Heart right ventricle (tissue), 16 donors: ENCODE results near the gene WDCP. TPM values are rescaled to one million over a fixed set of nuclear protein-coding genes. Genes with fewer than 3 reads are reported as not detected.

Source experiments
- ATAC-seq, 8 donors: fragments of 200-7000 bp; cut with Tn5 transposase; one replicate each; pipeline ENCODE4 v1.9.1; 2020; ENCODE audit warnings: mild to moderate bottlenecking in 8 of 8, moderate library complexity in 8 of 8, moderate number of reproducible peaks in 1 of 8
- DNase-seq, 2 donors: peaks; one replicate each; pipeline ENCODE4 v3.0.0-alpha.2; 2020
- H3K27ac ChIP-seq, 10 donors: fragments of 200-600 bp; sonication (generic) in 2 of 10; one replicate each; pipeline versions ENCODE4 v1.5.0 to v1.8.0; 2020 to 2022; ENCODE audit warnings: mild to moderate bottlenecking in 3 of 10
- H3K27me3 ChIP-seq, 7 donors: fragments of 200-600 bp; one replicate each; pipeline ENCODE4 v1.8.0; 2021 to 2022; ENCODE audit warnings: mild to moderate bottlenecking in 2 of 7
- H3K36me3 ChIP-seq, 9 donors: fragments of 200-600 bp; sonication (generic) in 1 of 9; one replicate each; pipeline versions ENCODE4 v1.5.0 to v1.8.0; 2020 to 2022; ENCODE audit warnings: mild to moderate bottlenecking in 2 of 9
- H3K4me1 ChIP-seq, 9 donors: fragments of 200-600 bp; sonication (generic) in 1 of 9; one replicate each; pipeline versions ENCODE4 v1.5.0 to v1.8.0; 2020 to 2022; ENCODE audit warnings: mild to moderate bottlenecking in 4 of 9
- H3K4me3 ChIP-seq, 10 donors: fragments of 200-600 bp; sonication (generic) in 2 of 10; one replicate each; pipeline versions ENCODE4 v1.5.0 to v1.8.0; 2020 to 2022; ENCODE audit warnings: mild to moderate bottlenecking in 7 of 10, moderate library complexity in 2 of 10
- H3K9me3 ChIP-seq, 11 donors: fragments of 200-600 bp in 10 of 11; sonication (generic) in 2 of 11; one replicate each; pipeline versions ENCODE4 v1.5.0 to v1.8.0; 2013 to 2022; ENCODE audit warnings: mild to moderate bottlenecking in 2 of 11, control low read depth in 1 of 11, moderate library complexity in 1 of 11
- WGBS, 2 donors: extraction: QIAGEN DNeasy Blood & Tissue Kit; methylation state at CpG; one replicate each; pipeline ENCODE4 v1.1.7; 2013; ENCODE audit warnings: inconsistent platforms in 1 of 2; 5-methylcytosine and 5-hydroxymethylcytosine counted together
- intact Hi-C, 10 donors: fragments of 100-400 bp; cut with DNase I; formaldehyde crosslinking; loops; one replicate each; pipeline versions ENCODE4 v1.11.1 to v1.14.2; 2022
- polyA plus RNA-seq, 2 donors: library from polyadenylated mRNA; stranded (reverse); fragments of 200-250 nt; gene quantifications; one replicate each; pipeline ENCODE4 v1.2.3, GENCODE V29; 2013
- total RNA-seq, 10 donors: library from RNA; stranded (reverse); fragmentation: NEBNext Ultra II Directional in 3 of 10; extraction: Animal tissue kit (Norgen Biotek cat#: 25700) in 3 of 10; gene quantifications; one replicate each; pipeline versions ENCODE4 v1.2.1 to v1.2.4, GENCODE V29; 2021 to 2023
- TF ChIP-seq, protein P1 (sequence below), 9 donors: fragments of 200-600 bp; sonication (generic) in 2 of 9; IDR thresholded peaks; one replicate each; pipeline versions ENCODE4 v1.5.0 to v1.8.0; 2021 to 2022; ENCODE audit warnings: antibody characterized with exemption in 9 of 9, mild to moderate bottlenecking in 5 of 9, moderate library complexity in 1 of 9
- donor health status: Arrhythmogenic right ventricular cardiomyopathy.
- donor health status: ischemic (EF 13 %, LVEDD 7.1; RV severe dilation, severe dysfunction).
- donor health status: healthy with polysubstance abuse.
- donor health status: DM: no; HTN: yes; CAD: no.
- donor health status: DM: no; HTN: no; CAD: no.
- donor health status: ischemic (EF 25% LVEDD 6.9; RV normal size, moderate dysfunction).
- donor health status: ischemic (EF 25% LVEDD 5.7; RV mildly dilated, moderate dysfunction).
- donor health status: healthy.
- donor health status: DM: yes; HTN: yes; CAD: no.
- donor health status: Ischemic cardiomyopathy.
- donor health status: ischemic (EF 35%, LVEDD 5.7; RV mildly dilated, moderate dysfunction).
- donor health status: nonischemic (EF 11% LVEDD 7.7; RV severe dilation, severe dysfunction).
- donor health status: DM: yes; HTN: yes; CAD: no.
- donor health status: PGD.
- donor health status: ischemic (EF 29% LVEDD 5.4; RV normal size, mild dysfunction).
- donor health status: nonischemic (EF 23%, LVEDD 6.1; RV moderate dilation, normal function).

Gene WDCP
- total and polyA plus RNA-seq, 12 donors, result 1.8 to 10.1 (median 6.0) TPM

DNA sequence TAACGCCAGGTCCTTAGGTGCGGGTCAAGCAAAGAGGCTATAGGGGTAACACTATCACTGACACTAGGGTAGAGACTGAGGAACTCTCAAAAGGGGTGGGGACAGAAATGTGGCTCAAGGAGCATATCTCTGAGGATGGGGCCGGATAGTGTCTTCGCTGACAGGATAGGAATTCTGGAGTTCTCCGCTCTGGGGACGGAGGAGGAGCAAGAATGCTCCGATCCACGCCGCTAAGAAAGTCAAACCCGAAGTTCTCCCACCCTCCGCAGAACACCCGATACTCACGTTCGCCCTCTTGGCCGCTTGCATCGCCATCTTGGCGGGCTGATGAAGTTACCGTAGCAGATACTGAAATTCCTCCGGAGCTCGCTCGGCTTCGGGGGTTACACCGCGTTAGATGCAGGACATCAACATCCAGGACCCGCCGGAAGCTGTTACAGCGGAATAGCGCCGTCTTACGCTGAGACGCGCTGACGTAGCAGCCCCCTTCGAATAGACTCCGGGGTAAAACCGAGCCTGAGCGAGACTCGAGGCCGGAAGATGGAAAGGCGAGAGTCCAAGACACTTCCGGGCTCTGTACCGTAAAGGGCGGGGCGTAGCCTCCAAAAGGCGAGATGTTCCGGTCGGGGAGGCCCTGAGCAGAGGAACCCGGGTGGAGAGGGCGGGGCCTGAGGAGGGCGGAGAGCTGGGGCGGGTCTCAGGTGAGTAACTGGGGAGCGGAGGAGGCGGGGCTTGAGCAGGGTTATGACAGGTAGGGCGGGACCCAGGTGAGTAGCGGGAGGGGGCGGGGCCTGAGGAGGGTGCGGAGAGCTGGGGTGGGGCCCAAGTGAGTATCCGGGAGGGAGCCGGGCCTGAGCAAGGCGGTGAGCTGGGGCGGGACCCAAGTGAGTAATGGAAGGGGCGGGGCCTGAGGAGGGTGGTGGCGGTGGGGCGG lies 29.0 kb upstream of the WDCP start, which contains the start of gene SF3B6:
TSS of gene SF3B6 (minus strand) at position 412 of the 934 bp plus-strand sequence. CDS start at position 315, 97 bp downstream.
- 0 to 1% methylated on average over 56 to 64 of the region's 64 CpGs for WGBS, 2 donors
- H3K9me3 ChIP-seq, result no peaks in the 10 kb centered on the region
- peak within 1 kb of the TSS; percentile 19 to 90 (median 84) for H3K27ac ChIP-seq
- H3K4me1 ChIP-seq, result peaks cover 5 to 24% (median 20%) of the 10 kb centered on the region in 9 donors
- TF ChIP-seq, protein P1, sequence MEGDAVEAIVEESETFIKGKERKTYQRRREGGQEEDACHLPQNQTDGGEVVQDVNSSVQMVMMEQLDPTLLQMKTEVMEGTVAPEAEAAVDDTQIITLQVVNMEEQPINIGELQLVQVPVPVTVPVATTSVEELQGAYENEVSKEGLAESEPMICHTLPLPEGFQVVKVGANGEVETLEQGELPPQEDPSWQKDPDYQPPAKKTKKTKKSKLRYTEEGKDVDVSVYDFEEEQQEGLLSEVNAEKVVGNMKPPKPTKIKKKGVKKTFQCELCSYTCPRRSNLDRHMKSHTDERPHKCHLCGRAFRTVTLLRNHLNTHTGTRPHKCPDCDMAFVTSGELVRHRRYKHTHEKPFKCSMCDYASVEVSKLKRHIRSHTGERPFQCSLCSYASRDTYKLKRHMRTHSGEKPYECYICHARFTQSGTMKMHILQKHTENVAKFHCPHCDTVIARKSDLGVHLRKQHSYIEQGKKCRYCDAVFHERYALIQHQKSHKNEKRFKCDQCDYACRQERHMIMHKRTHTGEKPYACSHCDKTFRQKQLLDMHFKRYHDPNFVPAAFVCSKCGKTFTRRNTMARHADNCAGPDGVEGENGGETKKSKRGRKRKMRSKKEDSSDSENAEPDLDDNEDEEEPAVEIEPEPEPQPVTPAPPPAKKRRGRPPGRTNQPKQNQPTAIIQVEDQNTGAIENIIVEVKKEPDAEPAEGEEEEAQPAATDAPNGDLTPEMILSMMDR (IDR thresholded peaks at IDR 0.05), result no peak
- intact Hi-C loops, result loop anchor here in 5 of 10 donors (2.0 to 5.0 kb wide), 4 partner anchors 29 to 149 kb away; partner anchors contain the start of genes ATAD2B (in 4 of the 5), FAM228B (in 1 of the 5), PFN4 (in 1 of the 5) and WDCP (in 1 of the 5)
- H3K27me3 ChIP-seq, result no peaks in the 10 kb centered on the region
- H3K4me3 ChIP-seq, result peak within 1 kb of the TSS; percentile 55 to 92 (median 76)
- peak; percentile 95 to 98 (median 97) for ATAC-seq
- H3K36me3 ChIP-seq, result peaks cover 0 to 66% (median 0%) of the 10 kb centered on the region in 9 donors
- peak; percentile 96 to 97 for DNase-seq

DNA sequence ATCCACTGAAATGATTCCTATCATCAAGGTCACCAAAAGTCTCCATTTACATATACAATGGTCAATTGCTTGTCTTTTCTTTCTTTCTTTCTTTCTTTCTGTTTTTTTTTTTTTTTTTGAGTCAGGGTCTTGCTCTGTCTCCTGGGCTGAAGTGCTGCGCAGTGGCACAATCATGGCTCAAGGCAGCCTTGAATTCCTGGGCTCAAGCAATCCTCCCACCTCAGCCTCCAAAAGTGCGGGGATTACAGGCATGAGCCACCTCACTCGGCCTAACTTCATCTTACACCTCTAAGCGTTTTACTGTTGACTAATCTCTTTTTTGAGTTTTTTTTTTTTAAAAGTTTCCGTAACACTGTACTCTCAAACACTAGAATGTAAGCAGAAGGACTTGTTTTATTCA lies 28.1 kb upstream of the WDCP start:
- H3K27me3 ChIP-seq, result no peaks in the 10 kb centered on the region
- intact Hi-C loops, result loop anchor here in 3 of 10 donors (5.0 kb wide), 2 partner anchors 47 to 148 kb away; partner anchors contain the start of genes ATAD2B (in 3 of the 3), FAM228B (in 1 of the 3) and PFN4 (in 1 of the 3)
- H3K9me3 ChIP-seq, result no peaks in the 10 kb centered on the region
- TF ChIP-seq, protein P1 (IDR thresholded peaks at IDR 0.05), result no peak
- peak overlapping the region in 4 of 10 donors; percentile 84 to 90 (median 88) for H3K27ac ChIP-seq
- peak overlapping the region in 9 of 10 donors; percentile 55 to 92 (median 75) for H3K4me3 ChIP-seq
- H3K36me3 ChIP-seq, result peaks cover 0 to 66% (median 0%) of the 10 kb centered on the region in 9 donors
- WGBS, 2 donors, result 68% methylated on average over 5 of the region's 5 CpGs
- ATAC-seq (no peak), DNase-seq (no peak)
- H3K4me1 ChIP-seq, result peaks cover 5 to 24% (median 20%) of the 10 kb centered on the region in 9 donors

DNA sequence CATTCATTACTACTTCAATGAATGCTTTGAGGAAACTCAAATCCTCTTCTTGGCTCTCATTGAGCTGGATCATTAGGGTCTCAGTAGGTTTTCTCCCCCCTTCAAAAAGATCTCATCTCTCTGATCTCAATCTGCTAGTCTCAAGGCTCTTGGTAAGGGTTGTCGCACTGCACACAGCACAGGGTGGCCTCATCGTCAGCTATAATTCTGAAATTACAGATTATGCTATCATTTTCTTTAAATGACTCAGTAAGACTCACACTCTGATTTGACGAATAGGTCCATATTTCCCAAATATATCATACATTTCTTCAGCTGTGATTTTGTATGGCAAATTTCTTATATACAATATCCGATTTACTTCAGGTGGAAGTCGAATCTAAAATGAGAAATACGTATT lies 26.6 kb upstream of the WDCP start:
- Histone ChIP-seq H3K27ac (no peak overlapping the region), H3K9me3 (no peaks in the 10 kb centered on the region), H3K27me3 (no peaks in the 10 kb centered on the region), H3K36me3 (peaks cover 0 to 66% (median 2%) of the 10 kb centered on the region in 9 donors), H3K4me1 (peaks cover 5 to 24% (median 20%) of the 10 kb centered on the region in 9 donors), H3K4me3 (no peak overlapping the region)
- intact Hi-C loops, result no loop called here
- 93 to 94% methylated on average over 6 of the region's 6 CpGs for WGBS, 2 donors
- DNase-seq (no peak), ATAC-seq (no peak)
- TF ChIP-seq, protein P1 (IDR thresholded peaks at IDR 0.05), result no peak

DNA sequence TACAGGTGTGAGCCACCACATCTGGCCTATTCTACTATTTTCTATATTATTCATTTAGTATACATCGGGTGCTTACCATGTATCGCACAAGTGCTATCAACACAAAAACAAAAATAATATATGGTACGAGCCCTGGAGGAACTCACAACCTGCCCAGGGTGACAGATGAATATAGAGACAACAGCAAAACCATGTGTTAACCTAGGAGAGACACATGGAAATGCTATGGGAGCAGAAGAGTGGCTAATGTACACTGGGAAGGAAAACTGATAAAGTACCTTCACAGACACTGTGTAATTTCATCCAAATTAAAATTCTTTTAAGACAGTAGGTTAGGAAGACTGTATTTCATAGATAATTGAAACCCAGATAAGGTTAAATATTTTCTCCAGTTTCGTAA lies 25.1 kb upstream of the WDCP start:
- Histone ChIP-seq H3K36me3 (peaks cover 0 to 78% (median 15%) of the 10 kb centered on the region in 9 donors), H3K4me3 (no peak overlapping the region), H3K9me3 (no peaks in the 10 kb centered on the region), H3K4me1 (peaks cover under 1 to 19% (median 15%) of the 10 kb centered on the region in 9 donors), H3K27me3 (no peaks in the 10 kb centered on the region), H3K27ac (no peak overlapping the region)
- DNase-seq, result no peak
- TF ChIP-seq, protein P1 (IDR thresholded peaks at IDR 0.05), result no peak
- 84 to 93% methylated on average over 4 of the region's 4 CpGs for WGBS, 2 donors
- intact Hi-C loops, result no loop called here
- no peak for ATAC-seq
